NCI-H128 (cell line): ENCODE data around the gene CHMP6.

Experiments used
- DNase-seq: peaks from one replicate; lab custom pipeline; 2025; ENCODE audit not compliant: unreplicated experiment; lab: John Stamatoyannopoulos, UW

CHMP6 gene

GRCh38 chr17:81042606-81043005 lies 51.0 kb downstream of the CHMP6 start:
- no peak for DNase-seq

- no peak for DNase-seq
Observed at GRCh38 chr17:81043319-81043724, 51.7 kb downstream of the CHMP6 start.

- DNase-seq: no peak
Observed at GRCh38 chr17:81043725-81044427, 52.2 kb downstream of the CHMP6 start.

- no peak for DNase-seq
Observed at GRCh38 chr17:81044428-81044763, 52.8 kb downstream of the CHMP6 start.

- DNase-seq: no peak
Observed at GRCh38 chr17:81044764-81045589, 53.3 kb downstream of the CHMP6 start.

GRCh38 chr17:81045590-81046095 lies 54.0 kb downstream of the CHMP6 start:
- no peak for DNase-seq

GRCh38 chr17:81046132-81046769 lies 54.6 kb downstream of the CHMP6 start:
- no peak for DNase-seq

GRCh38 chr17:81046770-81047359 lies 55.2 kb downstream of the CHMP6 start:
- DNase-seq: no peak

- DNase-seq: no peak
Observed at GRCh38 chr17:81048827-81049371, 57.3 kb downstream of the CHMP6 start.

- DNase-seq: no peak
Observed at GRCh38 chr17:81049372-81049911, 57.8 kb downstream of the CHMP6 start.
